WTC11 (cell line): ENCODE results near the gene BBS9. TPM values are rescaled to one million over a fixed set of nuclear protein-coding genes. Genes with fewer than 3 reads are reported as not detected.

Experiments used
- ATAC-seq: fragments of 200-7000 bp; cut with Tn5 transposase; 2 replicates; pipeline ENCODE4 v1.10.0; 2021; ENCODE audit warnings: mild to moderate bottlenecking, moderate library complexity
- CTCF ChIA-PET: fragments of 300-600 bp; sonication (Branson Sonifier 250); formaldehyde crosslinking; loops from one replicate; lab custom pipeline; 2021; ENCODE audit warnings: antibody characterized with exemption; lab: Charles Lee
- POLR2A ChIA-PET: fragments of 350-600 bp; sonication (Branson Sonifier 250); formaldehyde crosslinking; loops from one replicate; lab custom pipeline; 2021; ENCODE audit warnings: antibody characterized with exemption; lab: Charles Lee
- DNase-seq: peaks from one replicate; pipeline ENCODE4 v3.0.0; 2021; ENCODE audit warnings: low spot score
- H3K27ac Mint-ChIP-seq: 2 replicates; pipeline ENCODE4 v1.8.0; 2021; ENCODE audit warnings: mixed read lengths
- H3K27me3 Mint-ChIP-seq: 2 replicates; pipeline ENCODE4 v1.8.0; 2021; ENCODE audit warnings: low read depth, mild to moderate bottlenecking, moderate library complexity, mixed read lengths
- H3K36me3 Mint-ChIP-seq: 2 replicates; pipeline ENCODE4 v1.8.0; 2021; ENCODE audit warnings: mixed read lengths
- H3K4me1 Mint-ChIP-seq: 2 replicates; pipeline ENCODE4 v1.8.0; 2022; ENCODE audit warnings: mixed read lengths
- H3K4me3 Mint-ChIP-seq: 2 replicates; pipeline ENCODE4 v1.8.0; 2021; ENCODE audit warnings: mild to moderate bottlenecking, moderate library complexity, mixed read lengths
- H3K9me3 Mint-ChIP-seq: 2 replicates; pipeline ENCODE4 v1.8.0; 2021; ENCODE audit warnings: mixed read lengths
- FOXK1 ChIP-seq: sonication (generic); formaldehyde crosslinking; IDR thresholded peaks from 2 replicates; pipeline ENCODE4 v1.8.0; 2022; ENCODE audit warnings: mild to moderate bottlenecking, moderate library complexity, missing genetic modification reagents
- GTF2I ChIP-seq: fragments of 250-450 bp; sonication (Bioruptor Pico); conservative IDR thresholded peaks from 2 replicates; pipeline ENCODE4 v1.4.0; 2021; ENCODE audit warnings: mild to moderate bottlenecking
- IRF1 ChIP-seq: sonication (generic); formaldehyde crosslinking; IDR thresholded peaks from 2 replicates; pipeline ENCODE4 v1.8.0; 2023; ENCODE audit warnings: missing genetic modification reagents
- NFATC4 ChIP-seq: fragments of 250-450 bp; sonication (Bioruptor Pico); IDR thresholded peaks from 2 replicates; pipeline ENCODE4 v1.9.0; 2021; ENCODE audit warnings: mild to moderate bottlenecking
- RORB ChIP-seq: fragments of 250-450 bp; sonication (Bioruptor Pico); IDR thresholded peaks from 2 replicates; pipeline ENCODE4 v1.9.0; 2021; ENCODE audit warnings: mild to moderate bottlenecking
- TCF7 ChIP-seq: sonication (generic); formaldehyde crosslinking; IDR thresholded peaks from 2 replicates; pipeline ENCODE4 v1.8.0; 2022; ENCODE audit warnings: mild to moderate bottlenecking, low read depth, missing genetic modification reagents, moderate library complexity
- ZNF138 ChIP-seq: sonication (generic); formaldehyde crosslinking; conservative IDR thresholded peaks from 2 replicates; pipeline ENCODE4 v1.8.1; 2022; ENCODE audit warnings: mild to moderate bottlenecking, moderate library complexity, missing genetic modification reagents
- ZNF281 ChIP-seq: sonication (generic); formaldehyde crosslinking; IDR thresholded peaks from 2 replicates; pipeline ENCODE4 v1.8.0; 2023; ENCODE audit warnings: mild to moderate bottlenecking, missing genetic modification reagents
- ZNF396 ChIP-seq: fragments of 250-450 bp; sonication (Bioruptor Pico); IDR thresholded peaks from 2 replicates; pipeline ENCODE4 v1.8.0; 2021; ENCODE audit warnings: mild to moderate bottlenecking, moderate library complexity, borderline replicate concordance
- ZNF425 ChIP-seq: fragments of 250-450 bp; sonication (Bioruptor Pico); conservative IDR thresholded peaks from 2 replicates; pipeline ENCODE4 v1.9.0; 2021; ENCODE audit warnings: mild to moderate bottlenecking
- ZNF512 ChIP-seq: sonication (generic); formaldehyde crosslinking; IDR thresholded peaks from 2 replicates; pipeline ENCODE4 v1.8.1; 2022; ENCODE audit warnings: missing genetic modification reagents, borderline replicate concordance
- ZNF671 ChIP-seq: fragments of 250-450 bp; sonication (Bioruptor Pico); IDR thresholded peaks from 2 replicates; pipeline ENCODE4 v1.8.0; 2021; ENCODE audit warnings: mild to moderate bottlenecking
- total RNA-seq: library from RNA; stranded (reverse); gene quantifications from 3 replicates; pipeline ENCODE4 v1.2.3, GENCODE V29; 2021
- TF ChIP-seq, protein P1 (sequence below): sonication (generic); formaldehyde crosslinking; IDR thresholded peaks from 2 replicates; pipeline ENCODE4 v1.8.0; 2022; ENCODE audit warnings: mild to moderate bottlenecking, missing genetic modification reagents
- TF ChIP-seq, protein P2 (sequence below): fragments of 250-450 bp; sonication (Bioruptor Pico); IDR thresholded peaks from 2 replicates; pipeline ENCODE4 v1.9.0; 2021; ENCODE audit warnings: moderate library complexity, mild to moderate bottlenecking, inconsistent platforms, borderline replicate concordance

Gene BBS9
- total RNA-seq, 1 experiment from 2014 or later = 56.6 TPM

- ChIA-PET CTCF (no interaction called here), POLR2A (no interaction called here)
- TF ChIP-seq IRF1 (CRISPR knock-in tag) = no peak
- TF ChIP-seq, protein P1, sequence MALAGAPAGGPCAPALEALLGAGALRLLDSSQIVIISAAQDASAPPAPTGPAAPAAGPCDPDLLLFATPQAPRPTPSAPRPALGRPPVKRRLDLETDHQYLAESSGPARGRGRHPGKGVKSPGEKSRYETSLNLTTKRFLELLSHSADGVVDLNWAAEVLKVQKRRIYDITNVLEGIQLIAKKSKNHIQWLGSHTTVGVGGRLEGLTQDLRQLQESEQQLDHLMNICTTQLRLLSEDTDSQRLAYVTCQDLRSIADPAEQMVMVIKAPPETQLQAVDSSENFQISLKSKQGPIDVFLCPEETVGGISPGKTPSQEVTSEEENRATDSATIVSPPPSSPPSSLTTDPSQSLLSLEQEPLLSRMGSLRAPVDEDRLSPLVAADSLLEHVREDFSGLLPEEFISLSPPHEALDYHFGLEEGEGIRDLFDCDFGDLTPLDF (CRISPR knock-in tag) = no peak
- DNase-seq (no peak), ATAC-seq (no peak)
- Mint-ChIP-seq H3K27ac (no peak overlapping the region), H3K27me3 (no peaks in the 10 kb centered on the region), H3K4me3 (no peak overlapping the region), H3K4me1 (no peaks in the 10 kb centered on the region), H3K36me3 (no peaks in the 10 kb centered on the region), H3K9me3 (no peaks in the 10 kb centered on the region; the same call in 1 of the 2 replicates)
Measured at GRCh38 chr7:33614357-33615117, 485.2 kb downstream of the BBS9 start.

DNA sequence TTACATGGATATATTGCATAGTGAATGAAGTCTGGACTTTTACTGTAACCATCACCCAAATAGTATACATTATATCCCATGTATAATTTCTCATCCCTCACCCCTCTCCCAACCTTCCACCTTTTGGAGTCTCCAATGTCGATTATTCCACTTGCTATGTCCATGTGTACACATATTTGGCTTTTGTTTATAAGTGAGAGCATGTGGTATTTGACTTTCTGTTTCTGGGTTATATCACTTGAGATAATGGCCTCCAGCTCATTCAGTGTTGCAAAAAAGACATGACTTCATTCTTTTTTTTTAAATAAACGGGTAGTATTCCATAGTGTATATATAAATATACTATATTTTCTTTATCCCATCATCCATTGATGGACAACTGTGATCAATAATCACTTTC is 487.4 kb downstream of the BBS9 start:
- peaks cover 11% of the 10 kb centered on the region for H3K9me3 Mint-ChIP-seq
- TF ChIP-seq ZNF396 (CRISPR knock-in tag) = no peak
- TF ChIP-seq, all 79 proteins: peak for 0
- ATAC-seq (no peak), DNase-seq (no peak)
- POLR2A ChIA-PET = no interaction called here
- H3K4me1 Mint-ChIP-seq = no peaks in the 10 kb centered on the region
- CTCF ChIA-PET = interaction anchor here (1.6 kb wide), 1 partner anchor 56 kb away, joined by 4 read pairs; no protein-coding TSS in a partner anchor
- H3K27ac Mint-ChIP-seq = no peak overlapping the region
- H3K4me3 Mint-ChIP-seq = no peak overlapping the region
- no peaks in the 10 kb centered on the region for H3K27me3 Mint-ChIP-seq
- H3K36me3 Mint-ChIP-seq = no peaks in the 10 kb centered on the region; the same call in 1 of the 2 replicates

- POLR2A ChIA-PET = no interaction called here
Measured at GRCh38 chr7:33619264-33619663, 489.9 kb downstream of the BBS9 start.

More at GRCh38 chr7:33619264-33619663, 489.9 kb downstream of the BBS9 start:
- Mint-ChIP-seq H3K4me3 (no peak overlapping the region), H3K36me3 (no peaks in the 10 kb centered on the region; the same call in 1 of the 2 replicates), H3K9me3 (peaks cover 11% of the 10 kb centered on the region), H3K27ac (no peak overlapping the region), H3K4me1 (peaks cover 3% of the 10 kb centered on the region), H3K27me3 (no peaks in the 10 kb centered on the region)
- CTCF ChIA-PET = no interaction called here
- ATAC-seq (no peak), DNase-seq (no peak)
- TF ChIP-seq ZNF425 = no peak
- TF ChIP-seq ZNF138 (CRISPR knock-in tag) = no peak
- TF ChIP-seq ZNF512 (CRISPR knock-in tag) = no peak
- no peak for TF ChIP-seq NFATC4 (CRISPR knock-in tag)
- no peak for TF ChIP-seq FOXK1 (CRISPR knock-in tag)
- TF ChIP-seq, protein P2, sequence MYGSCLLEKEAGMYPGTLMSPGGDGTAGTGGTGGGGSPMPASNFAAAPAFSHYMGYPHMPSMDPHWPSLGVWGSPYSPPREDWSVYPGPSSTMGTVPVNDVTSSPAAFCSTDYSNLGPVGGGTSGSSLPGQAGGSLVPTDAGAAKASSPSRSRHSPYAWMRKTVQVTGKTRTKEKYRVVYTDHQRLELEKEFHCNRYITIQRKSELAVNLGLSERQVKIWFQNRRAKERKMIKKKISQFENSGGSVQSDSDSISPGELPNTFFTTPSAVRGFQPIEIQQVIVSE (CRISPR knock-in tag) = no peak
- TF ChIP-seq ZNF671 (CRISPR knock-in tag) = no peak
- no peak for TF ChIP-seq TCF7 (CRISPR knock-in tag)
- no peak for TF ChIP-seq RORB (CRISPR knock-in tag)
- TF ChIP-seq GTF2I (CRISPR knock-in tag) = no peak
- no peak for TF ChIP-seq ZNF281 (CRISPR knock-in tag)
